22Rv1 (cell line): ENCODE results near the gene DPP6.

ENCODE experiments used
- CTCF ChIP-seq: fragments of 450-650 bp; IDR thresholded peaks from 2 replicates; pipeline ENCODE4 v1.5.1; 2017; ENCODE audit warnings: mild to moderate bottlenecking
- ZFX ChIP-seq: fragments of 450-650 bp; IDR thresholded peaks from 2 replicates; pipeline ENCODE4 v1.6.1; 2017; ENCODE audit warnings: antibody characterized with exemption, borderline replicate concordance

GRCh38 chr7:154371424-154371823 lies 319.2 kb downstream of the DPP6 start:
- TF ChIP-seq CTCF = no peak
- no peak for TF ChIP-seq ZFX
